OCI-LY7 (cell line): ENCODE measurements around the gene SCAMP5. TPM values are rescaled to one million over a fixed set of nuclear protein-coding genes. Genes with fewer than 3 reads are reported as not detected.

Experiments used
- BruUV-seq: library from RNA; stranded (reverse); fragments of 400-500 nt; replicated peaks from 2 replicates; lab custom pipeline; 2021; lab: Mats Ljungman, UMichigan
- CTCF ChIA-PET: fragments of 300-600 bp; sonication (Branson Sonifier 250); formaldehyde crosslinking; loops from one replicate; lab custom pipeline; 2022; ENCODE audit warnings: antibody characterized with exemption; ENCODE audit not compliant: unreplicated experiment; lab: Charles Lee
- POLR2A ChIA-PET: fragments of 300-600 bp; sonication (Branson Sonifier 250); formaldehyde crosslinking; loops from one replicate; lab custom pipeline; 2022; ENCODE audit warnings: antibody characterized with exemption; lab: Charles Lee
- DNase-seq: peaks from one replicate; pipeline ENCODE4 v3.0.0-alpha.2; 2015; ENCODE audit warnings: low spot score
- H2AFZ ChIP-seq: fragments of 200-600 bp; sonication (generic), shearing (Covaris generic); 2 replicates; pipeline ENCODE4 v1.6.1; 2014; ENCODE audit warnings: mild to moderate bottlenecking, antibody characterized with exemption, low read length, moderate library complexity
- H3K27ac ChIP-seq: fragments of 200-600 bp; sonication (generic); 2 replicates; pipeline ENCODE4 v1.5.1; 2014; ENCODE audit warnings: mixed run types, low read depth, mild to moderate bottlenecking, moderate library complexity, low read length, inconsistent platforms; ENCODE audit not compliant: poor library complexity, severe bottlenecking
- H3K36me3 ChIP-seq: fragments of 200-600 bp; sonication (generic); 2 replicates; pipeline ENCODE4 v1.6.1; 2014; ENCODE audit warnings: mild to moderate bottlenecking, antibody characterized with exemption, low read length, moderate library complexity, mixed read lengths; ENCODE audit not compliant: insufficient read depth
- H3K4me1 ChIP-seq: fragments of 200-600 bp; sonication (generic); 2 replicates; pipeline ENCODE4 v1.5.1; 2014; ENCODE audit warnings: mild to moderate bottlenecking, low read length; ENCODE audit not compliant: insufficient read depth, poor library complexity, severe bottlenecking
- H3K4me2 ChIP-seq: fragments of 200-600 bp; sonication (generic); 2 replicates; pipeline ENCODE4 v1.6.1; 2014; ENCODE audit warnings: mild to moderate bottlenecking, low read length
- H3K4me3 ChIP-seq: fragments of 200-600 bp; sonication (generic); 2 replicates; pipeline ENCODE4 v1.5.1; 2014; ENCODE audit warnings: mild to moderate bottlenecking, low read depth, low read length; ENCODE audit not compliant: poor library complexity, severe bottlenecking
- H3K79me2 ChIP-seq: fragments of 200-600 bp; sonication (generic); 2 replicates; pipeline ENCODE4 v1.6.1; 2016; ENCODE audit warnings: low read depth, mild to moderate bottlenecking, low read length, moderate library complexity, mixed read lengths; ENCODE audit not compliant: insufficient read depth
- H3K9me2 ChIP-seq: fragments of 200-600 bp; sonication (generic); 2 replicates; pipeline ENCODE4 v1.6.1; 2016; ENCODE audit warnings: mild to moderate bottlenecking, low read length, mixed read lengths; ENCODE audit not compliant: insufficient read depth
- H3K9me3 ChIP-seq: fragments of 200-600 bp; sonication (generic); 2 replicates; pipeline ENCODE4 v1.6.1; 2014; ENCODE audit warnings: mild to moderate bottlenecking, mixed run types, low read length, mixed read lengths
- H4K20me1 ChIP-seq: fragments of 200-600 bp; sonication (generic); 2 replicates; pipeline ENCODE4 v1.6.1; 2014; ENCODE audit warnings: mild to moderate bottlenecking, antibody characterized with exemption, low read length, moderate library complexity, mixed read lengths; ENCODE audit not compliant: insufficient read depth
- CTCF ChIP-seq: fragments of 200-600 bp; sonication (generic); conservative IDR thresholded peaks from 2 replicates; pipeline ENCODE4 v1.5.1; 2014; ENCODE audit warnings: mild to moderate bottlenecking, antibody characterized with exemption, low read length, moderate library complexity, mixed read lengths
- EZH2phosphoT487 ChIP-seq: fragments of 200-600 bp; sonication (generic); IDR thresholded peaks from 2 replicates; pipeline ENCODE4 v1.6.1; 2018; ENCODE audit warnings: low read depth, borderline replicate concordance, mild to moderate bottlenecking, mixed run types, antibody characterized with exemption, low read length, moderate library complexity, mixed read lengths
- intact Hi-C: fragments of 100-400 bp; cut with micrococcal nuclease; formaldehyde crosslinking; loops from one replicate; pipeline ENCODE4 v1.10.0; 2022; ENCODE audit not compliant: unreplicated experiment
- total RNA-seq, 2 experiments: library from RNA; depleted of rRNA in 1 of 2; stranded (reverse); fragments of >200 nt in 1 of 2; shearing (Covaris generic) in 1 of 2; gene quantifications; 2 replicates each; pipeline ENCODE4 v1.2.3, GENCODE V29; 2014 to 2022

Gene SCAMP5
- total RNA-seq, 2 experiments from 2014 or later, result 29.4 to 43.7 TPM

GRCh38 chr15:75016431-75016830, 21.1 kb downstream of the SCAMP5 start:
- Histone ChIP-seq H4K20me1 (no peaks in the 10 kb centered on the region), H3K27ac (no peak overlapping the region), H3K9me2 (no peaks in the 10 kb centered on the region), H3K9me3 (no peaks in the 10 kb centered on the region), H2AFZ (no peak overlapping the region), H3K4me3 (no peak overlapping the region), H3K4me2 (no peak overlapping the region), H3K79me2 (no peaks in the 10 kb centered on the region; the same call in 1 of the 2 replicates), H3K4me1 (peaks cover 48% of the 10 kb centered on the region), H3K36me3 (peaks cover 70% of the 10 kb centered on the region)
- ChIA-PET POLR2A (no interaction called here), CTCF (no interaction called here)
- TF ChIP-seq EZH2phosphoT487, result no peak
- no peak for TF ChIP-seq CTCF
- intact Hi-C loops, result no loop called here
- DNase-seq, result no peak
- BruUV-seq, result no TSS peak

- no peaks in the 10 kb centered on the region for H3K9me3 ChIP-seq
- TF ChIP-seq EZH2phosphoT487, result no peak
- TF ChIP-seq CTCF, result no peak
- H3K4me3 ChIP-seq, result no peak overlapping the region
- H2AFZ ChIP-seq, result no peak overlapping the region
- H3K9me2 ChIP-seq, result no peaks in the 10 kb centered on the region
- H3K4me1 ChIP-seq, result peaks cover 41% of the 10 kb centered on the region
- BruUV-seq, result no TSS peak
- H4K20me1 ChIP-seq, result no peaks in the 10 kb centered on the region
- ChIA-PET POLR2A (interaction anchor here (1.7 kb wide), 1 partner anchor 10 kb away, joined by 5 read pairs; no protein-coding TSS in a partner anchor), CTCF (interaction anchor here (0.6 kb wide), 1 partner anchor 187 kb away, joined by 3 read pairs; no protein-coding TSS in a partner anchor)
- H3K4me2 ChIP-seq, result no peak overlapping the region
- intact Hi-C loops, result loop anchor here (5.0 to 10.0 kb wide), 2 partner anchors 285 to 607 kb away; partner anchors contain the start of gene SNUPN
- peaks cover 42% of the 10 kb centered on the region for H3K36me3 ChIP-seq
- peaks cover 14% of the 10 kb centered on the region; the same call in 1 of the 2 replicates for H3K79me2 ChIP-seq
- no peak overlapping the region for H3K27ac ChIP-seq
- no peak for DNase-seq
Measured at GRCh38 chr15:75019916-75020315, 24.6 kb downstream of the SCAMP5 start.

- Histone ChIP-seq H3K4me1 (peaks cover 53% of the 10 kb centered on the region), H3K4me2 (no peak overlapping the region), H3K9me3 (no peaks in the 10 kb centered on the region), H3K4me3 (no peak overlapping the region), H3K79me2 (peaks cover 22% of the 10 kb centered on the region; the same call in 1 of the 2 replicates), H3K27ac (no peak overlapping the region), H4K20me1 (no peaks in the 10 kb centered on the region), H2AFZ (no peak overlapping the region), H3K36me3 (peaks cover 48% of the 10 kb centered on the region), H3K9me2 (no peaks in the 10 kb centered on the region)
- DNase-seq, result no peak
- ChIA-PET CTCF (no interaction called here), POLR2A (interaction anchor here (1.3 kb wide), 1 partner anchor 13 kb away, joined by 4 read pairs; no protein-coding TSS in a partner anchor)
- BruUV-seq, result no TSS peak
- intact Hi-C loops, result loop anchor here (5.0 to 10.0 kb wide), 2 partner anchors 283 to 606 kb away; partner anchors contain the start of gene SNUPN
- TF ChIP-seq EZH2phosphoT487 (no peak), CTCF (no peak)
Measured at GRCh38 chr15:75021341-75021740, 26.0 kb downstream of the SCAMP5 start.
